BE2C (cell line): ENCODE measurements around the gene SMYD1.

Experiments
- DNase-seq: peaks from one replicate; pipeline ENCODE4 v3.0.0-alpha.2; 2020
- H3K27me3 ChIP-seq: fragments of 250-450 bp; sonication (Bioruptor Pico); 2 replicates; pipeline ENCODE4 v1.5.1; 2020; ENCODE audit warnings: mild to moderate bottlenecking
- H3K36me3 ChIP-seq: fragments of 250-450 bp; sonication (Bioruptor Pico); 2 replicates; pipeline ENCODE4 v1.5.1; 2020; ENCODE audit warnings: mild to moderate bottlenecking
- H3K4me1 ChIP-seq: fragments of 250-450 bp; sonication (Bioruptor Pico); 2 replicates; pipeline ENCODE4 v1.5.1; 2020
- H3K4me3 ChIP-seq: 2 replicates; pipeline ENCODE4 v1.5.1; 2011; ENCODE audit warnings: low read depth, low read length
- H3K9me3 ChIP-seq: fragments of 250-450 bp; sonication (Bioruptor Pico); 2 replicates; pipeline ENCODE4 v1.5.1; 2020
- CTCF ChIP-seq: IDR thresholded peaks from 2 replicates; pipeline ENCODE4 v1.5.1; 2012; ENCODE audit warnings: mild to moderate bottlenecking, low read depth, low read length

Gene SMYD1

GRCh38 chr2:88122141-88122884 lies 54.7 kb downstream of the SMYD1 start:
- Histone ChIP-seq H3K4me3 (no peak overlapping the region), H3K9me3 (no peaks in the 10 kb centered on the region), H3K36me3 (no peaks in the 10 kb centered on the region), H3K27me3 (no peaks in the 10 kb centered on the region), H3K4me1 (no peaks in the 10 kb centered on the region)
- TF ChIP-seq CTCF = no peak
- no peak for DNase-seq

- DNase-seq = no peak
- Histone ChIP-seq H3K27me3 (no peaks in the 10 kb centered on the region), H3K36me3 (no peaks in the 10 kb centered on the region), H3K9me3 (no peaks in the 10 kb centered on the region), H3K4me3 (no peak overlapping the region), H3K4me1 (no peaks in the 10 kb centered on the region)
- no peak for TF ChIP-seq CTCF
These were observed 55.7 kb downstream of the SMYD1 start for GRCh38 chr2:88123164-88123974.

- Histone ChIP-seq H3K4me1 (no peaks in the 10 kb centered on the region), H3K9me3 (no peaks in the 10 kb centered on the region), H3K27me3 (no peaks in the 10 kb centered on the region), H3K4me3 (no peak overlapping the region), H3K36me3 (no peaks in the 10 kb centered on the region)
- DNase-seq = no peak
- TF ChIP-seq CTCF = no peak
These were observed 56.6 kb downstream of the SMYD1 start for GRCh38 chr2:88123975-88124917.

DNA sequence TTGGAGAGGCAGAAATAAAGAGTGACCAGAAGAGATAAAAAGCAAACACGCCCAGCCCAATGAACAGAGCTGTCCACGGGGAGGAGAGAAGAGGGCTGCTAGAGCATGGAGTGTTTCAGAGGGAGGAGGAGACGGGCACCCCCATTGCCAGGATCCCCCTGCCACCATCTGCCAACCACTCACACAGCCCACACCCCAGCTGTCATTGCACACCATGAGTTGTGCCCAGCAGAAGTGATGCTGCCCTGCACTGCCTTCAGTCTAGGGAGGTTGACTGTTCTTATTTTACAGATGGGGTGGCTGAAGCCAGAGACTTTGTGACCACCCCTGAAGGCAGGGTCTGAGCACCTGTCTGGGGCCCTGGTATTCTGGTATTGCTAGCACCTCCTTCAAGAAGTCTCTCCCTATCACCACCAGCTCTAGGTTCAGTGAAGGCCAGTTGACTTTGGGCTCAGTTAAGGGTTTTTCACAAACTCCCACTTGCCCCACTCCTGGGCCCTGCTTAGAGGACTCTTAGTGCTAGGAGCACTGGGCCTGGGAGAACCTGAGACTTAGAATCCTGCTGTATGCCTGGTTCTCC lies 57.8 kb downstream of the SMYD1 start:
- Histone ChIP-seq H3K36me3 (no peaks in the 10 kb centered on the region), H3K27me3 (no peaks in the 10 kb centered on the region), H3K4me3 (no peak overlapping the region), H3K9me3 (no peaks in the 10 kb centered on the region), H3K4me1 (no peaks in the 10 kb centered on the region)
- DNase-seq = no peak
- no peak for TF ChIP-seq CTCF

DNA sequence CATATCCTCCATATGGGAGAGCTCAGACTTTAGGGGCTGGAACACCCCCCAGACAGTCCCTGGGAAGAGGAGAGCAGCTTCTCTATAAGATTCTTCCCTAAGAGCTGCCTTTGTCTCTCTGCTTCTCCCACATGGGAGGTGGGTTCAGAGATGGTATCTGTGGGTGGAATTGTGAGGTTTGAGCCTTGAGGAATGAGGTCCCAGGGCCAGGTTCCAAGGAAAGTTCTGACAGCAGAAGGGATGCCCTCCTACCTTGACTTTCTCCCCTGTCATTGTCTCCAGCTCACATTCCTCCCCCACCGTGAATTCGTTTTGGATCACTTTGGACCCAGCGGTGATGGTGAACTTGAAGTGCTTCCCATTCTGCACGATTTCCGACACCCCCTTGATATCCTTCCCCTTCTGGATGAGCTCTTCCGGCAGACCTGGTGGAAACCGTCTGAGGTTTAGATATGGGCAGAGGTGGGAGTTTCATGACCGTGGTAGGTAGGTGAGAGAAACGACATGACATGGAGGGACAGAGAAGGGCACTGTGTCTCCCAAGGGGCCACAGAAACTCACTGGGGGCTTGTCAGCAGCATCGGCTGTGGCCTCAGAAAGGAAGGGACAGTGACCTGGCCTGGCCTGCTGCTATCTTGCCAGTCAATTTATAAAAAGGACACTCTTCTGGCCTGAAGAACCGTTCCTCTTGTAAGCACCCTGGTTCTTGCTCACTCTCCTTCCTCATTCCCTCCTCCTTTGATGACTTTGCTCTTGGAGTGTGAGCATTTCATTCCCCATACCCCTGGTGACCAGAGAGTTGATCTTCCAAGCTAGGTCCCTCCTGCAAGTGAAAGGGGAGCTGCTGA lies 58.5 kb downstream of the SMYD1 start:
- no peaks in the 10 kb centered on the region for H3K4me1 ChIP-seq
- no peak for TF ChIP-seq CTCF
- no peak for DNase-seq
- no peaks in the 10 kb centered on the region for H3K9me3 ChIP-seq
- no peak overlapping the region for H3K4me3 ChIP-seq
- H3K27me3 ChIP-seq = no peaks in the 10 kb centered on the region
- no peaks in the 10 kb centered on the region for H3K36me3 ChIP-seq
